Upper lobe of left lung (tissue), 6 donors: ENCODE data around the gene MPI. TPM values are rescaled to one million over a fixed set of nuclear protein-coding genes. Genes with fewer than 3 reads are reported as not detected.

Source experiments
- ATAC-seq, 2 donors: fragments of 200-7000 bp; cut with Tn5 transposase; one replicate each; pipeline ENCODE4 v1.9.1; 2022; ENCODE audit warnings: mild to moderate bottlenecking in 2 of 2, moderate library complexity in 2 of 2; ENCODE audit not compliant: low FRiP score in 2 of 2
- DNase-seq, 2 donors: peaks; one replicate each; pipeline ENCODE4 v3.0.0-alpha.2; 2019 to 2020
- H3K27ac ChIP-seq, 4 donors: fragments of 200-600 bp; sonication (generic); one replicate each; pipeline ENCODE4 v1.5.1; 2016 to 2019
- H3K27me3 ChIP-seq, 4 donors: fragments of 200-600 bp; sonication (generic); one replicate each; pipeline ENCODE4 v1.5.1; 2017 to 2019
- H3K36me3 ChIP-seq, 4 donors: fragments of 200-600 bp; sonication (generic); one replicate each; pipeline ENCODE4 v1.5.1; 2016 to 2019
- H3K4me1 ChIP-seq, 4 donors: fragments of 200-600 bp; sonication (generic); one replicate each; pipeline ENCODE4 v1.5.1; 2018 to 2019
- H3K4me3 ChIP-seq, 4 donors: fragments of 200-600 bp; sonication (generic); one replicate each; pipeline ENCODE4 v1.5.1; 2017 to 2019; ENCODE audit warnings: mild to moderate bottlenecking in 2 of 4, moderate library complexity in 1 of 4
- H3K9me3 ChIP-seq, 4 donors: fragments of 200-600 bp; sonication (generic); one replicate each; pipeline ENCODE4 v1.5.1; 2018 to 2019
- CTCF ChIP-seq, 6 experiments: fragments of 450-650 bp in 4 of 6; fragments of 200-600 bp in 2 of 6; sonication (generic) in 2 of 6; IDR thresholded peaks; one replicate each; pipeline ENCODE4 v1.5.1; 2016 to 2019; ENCODE audit warnings: antibody characterized with exemption in 6 of 6
- EP300 ChIP-seq, 4 donors: sonication (generic); formaldehyde crosslinking; IDR thresholded peaks; one replicate each; pipeline ENCODE4 v1.5.1; 2017; ENCODE audit warnings: antibody characterized with exemption in 4 of 4, control low read depth in 2 of 4
- POLR2A ChIP-seq, 4 donors: fragments of 450-650 bp; IDR thresholded peaks; one replicate each; pipeline ENCODE4 v1.5.1; 2016 to 2017; ENCODE audit warnings: antibody characterized with exemption in 4 of 4, mild to moderate bottlenecking in 2 of 4
- POLR2AphosphoS5 ChIP-seq, 2 donors: sonication (generic); formaldehyde crosslinking; IDR thresholded peaks; one replicate each; pipeline ENCODE4 v1.5.1; 2017; ENCODE audit warnings: antibody characterized with exemption in 2 of 2
- WGBS, 2 donors: methylation state at CpG; one replicate each; pipeline ENCODE4 v1.1.5; 2017 to 2018; 5-methylcytosine and 5-hydroxymethylcytosine counted together
- total RNA-seq, 6 donors: library from RNA; depleted of rRNA in 4 of 6; stranded (reverse); fragments of >200 nt in 4 of 6; gene quantifications; one replicate each; pipeline versions ENCODE4 v1.1.0 to v1.2.1, GENCODE V29; 2016 to 2021
- donor health status: DM: no; HTN: no; CAD: no; lungs with moderate emphysema.
- donor health status: DM: no; HTN: yes; CAD: no; lungs with severe emphysema.

MPI gene
- total RNA-seq, result 10 to 100 TPM; 21.0 to 40.6 (median 30.2) TPM

DNA sequence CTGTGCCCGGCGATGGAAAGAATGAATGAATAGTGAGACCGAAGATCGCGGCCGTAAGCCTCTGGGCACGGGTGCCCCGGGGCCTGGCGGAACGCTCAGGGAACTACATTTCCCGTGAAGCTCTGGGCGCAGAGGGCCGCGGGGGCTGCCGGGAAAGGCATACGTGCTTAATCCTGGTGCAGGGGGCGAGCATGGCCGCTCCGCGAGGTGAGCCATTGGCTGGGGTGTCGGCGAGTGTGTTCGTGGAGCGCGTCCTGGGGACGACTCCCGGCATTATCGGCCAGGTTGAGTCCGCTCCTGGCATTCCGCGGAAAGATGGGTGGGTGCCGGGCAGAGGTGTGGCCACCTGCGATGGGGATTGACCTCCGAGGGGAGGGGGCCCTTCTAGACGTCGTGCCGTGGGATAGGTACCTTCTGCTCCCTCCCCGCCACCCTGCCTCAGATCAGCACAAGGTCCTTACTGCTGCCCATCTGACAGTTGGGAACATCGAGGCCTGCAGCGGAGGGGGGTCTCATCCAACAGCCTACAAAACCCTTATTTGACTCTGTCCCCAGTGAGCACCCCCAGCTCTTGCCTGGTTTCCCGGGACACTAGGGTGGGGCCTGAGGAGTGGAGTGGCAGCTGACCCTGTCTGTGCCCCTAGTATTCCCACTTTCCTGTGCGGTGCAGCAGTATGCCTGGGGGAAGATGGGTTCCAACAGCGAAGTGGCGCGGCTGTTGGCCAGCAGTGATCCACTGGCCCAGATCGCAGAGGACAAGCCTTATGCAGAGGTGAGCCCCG is at the start of gene MPI:
Gene MPI (plus strand): TSS at position 160 of the 782 bp plus-strand sequence. CDS start 32 bp downstream, at position 192.
- TF ChIP-seq POLR2A (IDR thresholded peaks at IDR 0.05), result peak in 2 of 4 donors; percentile 63 to 67
- peak; percentile 54 to 61 for TF ChIP-seq POLR2AphosphoS5 (IDR thresholded peaks at IDR 0.05)
- peak; percentile 28 to 62 (median 44) for TF ChIP-seq CTCF (IDR thresholded peaks at IDR 0.05)
- no peak for TF ChIP-seq EP300 (IDR thresholded peaks at IDR 0.05)
- WGBS, 2 donors, result 0 to 5% methylated on average over 11 to 29 of the region's 47 CpGs
- ATAC-seq (peak; percentile 95 to 99), DNase-seq (peak; percentile 91 to 96)
- Histone ChIP-seq H3K4me1 (peaks cover 11 to 24% (median 21%) of the 10 kb centered on the region in 4 donors), H3K9me3 (no peaks in the 10 kb centered on the region), H3K27ac (peak within 1 kb of the TSS; percentile 61 to 87 (median 82)), H3K27me3 (no peaks in the 10 kb centered on the region), H3K36me3 (peaks cover 0 to 17% (median 7%) of the 10 kb centered on the region in 4 donors), H3K4me3 (peak within 1 kb of the TSS; percentile 63 to 98 (median 88))

- Histone ChIP-seq H3K4me3 (no peak overlapping the region), H3K27me3 (no peaks in the 10 kb centered on the region), H3K36me3 (peaks cover 6 to 59% (median 46%) of the 10 kb centered on the region in 4 donors), H3K4me1 (peaks cover 11 to 36% (median 20%) of the 10 kb centered on the region in 4 donors), H3K27ac (no peak overlapping the region), H3K9me3 (no peaks in the 10 kb centered on the region)
- ATAC-seq, result no peak
- DNase-seq, result no peak
- TF ChIP-seq POLR2AphosphoS5 (IDR thresholded peaks at IDR 0.05) (no peak), POLR2A (IDR thresholded peaks at IDR 0.05) (no peak), CTCF (IDR thresholded peaks at IDR 0.05) (no peak), EP300 (IDR thresholded peaks at IDR 0.05) (no peak)
- 85 to 89% methylated on average over 9 of the region's 9 CpGs for WGBS, 2 donors
Measured at GRCh38 chr15:74840851-74841775, 48.7 kb upstream of the MPI start.

GRCh38 chr15:74841891-74842373 is 47.9 kb upstream of the MPI start:
- Histone ChIP-seq H3K4me1 (peaks cover 11 to 36% (median 20%) of the 10 kb centered on the region in 4 donors), H3K9me3 (no peaks in the 10 kb centered on the region), H3K27me3 (no peaks in the 10 kb centered on the region), H3K27ac (peak overlapping the region in 2 of 4 donors; percentile 79 to 91), H3K4me3 (peak overlapping the region in 3 of 4 donors; percentile 88 to 96 (median 94)), H3K36me3 (peaks cover 6 to 56% (median 43%) of the 10 kb centered on the region in 4 donors)
- no peak for DNase-seq
- ATAC-seq, result no peak
- WGBS, 2 donors, result 80% methylated on average over 14 of the region's 14 CpGs
- TF ChIP-seq POLR2AphosphoS5 (IDR thresholded peaks at IDR 0.05) (no peak), POLR2A (IDR thresholded peaks at IDR 0.05) (no peak), EP300 (IDR thresholded peaks at IDR 0.05) (no peak), CTCF (IDR thresholded peaks at IDR 0.05) (no peak)

DNA sequence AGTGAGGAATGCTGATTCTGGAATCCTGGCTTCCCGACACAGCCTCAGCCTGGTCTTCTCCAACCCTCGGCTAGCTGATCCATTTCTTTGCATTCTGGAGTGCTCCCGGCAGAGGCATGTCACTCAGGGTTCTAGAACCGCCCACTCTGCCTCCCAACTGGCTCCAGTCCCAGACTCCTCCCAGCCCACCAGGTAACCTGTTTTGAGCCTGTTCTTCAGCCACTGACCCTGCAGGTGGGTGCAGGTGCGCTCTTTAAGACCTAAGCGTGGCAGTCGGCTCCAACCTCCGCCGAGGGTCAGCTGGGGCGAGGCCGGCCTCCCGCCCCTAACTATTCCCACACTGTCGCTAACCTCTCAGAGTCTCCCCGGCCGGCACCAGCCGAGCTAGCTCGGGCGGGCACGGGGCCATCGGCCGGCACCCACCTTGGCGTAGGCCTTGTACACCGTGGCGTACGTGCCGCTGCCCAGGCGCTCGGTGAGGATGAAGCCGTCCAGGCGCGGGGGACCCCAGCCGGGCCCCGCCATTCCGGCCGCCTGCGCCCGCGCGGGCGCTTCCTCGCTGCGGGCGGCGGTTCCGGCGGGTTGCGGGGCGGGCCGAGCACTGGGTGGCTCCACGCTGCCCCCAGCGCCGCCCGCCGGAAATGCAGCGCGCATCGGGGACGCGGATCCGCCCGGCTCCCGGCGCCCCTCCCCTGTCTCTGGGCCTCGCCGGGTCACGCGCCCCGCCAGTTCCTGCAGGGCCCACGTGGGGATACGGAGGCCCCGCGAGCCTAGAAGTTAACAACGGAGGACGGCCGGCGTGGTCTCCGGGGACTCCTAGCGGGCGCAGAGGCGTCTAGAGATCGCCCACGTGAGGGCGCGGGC is 47.0 kb upstream of the MPI start, which contains the start of gene ULK3:
Gene ULK3 (minus strand): TSS at position 576 of the 864 bp plus-strand sequence. CDS start 51 bp downstream, at position 525.
- Histone ChIP-seq H3K27ac (peak within 1 kb of the TSS; percentile 79 to 91 (median 88)), H3K36me3 (peaks cover 7 to 57% (median 44%) of the 10 kb centered on the region in 4 donors), H3K4me1 (peaks cover 11 to 36% (median 20%) of the 10 kb centered on the region in 4 donors), H3K4me3 (peak within 1 kb of the TSS; percentile 65 to 96 (median 91)), H3K27me3 (no peaks in the 10 kb centered on the region), H3K9me3 (no peaks in the 10 kb centered on the region)
- 2 to 7% methylated on average over 4 to 10 of the region's 84 CpGs for WGBS, 2 donors
- ATAC-seq, result peak; percentile 94 to 98
- TF ChIP-seq EP300 (IDR thresholded peaks at IDR 0.05) (peak in 1 of 4 donors; percentile 35), CTCF (IDR thresholded peaks at IDR 0.05) (peak; percentile 90 to 99 (median 98)), POLR2AphosphoS5 (IDR thresholded peaks at IDR 0.05) (peak; percentile 21 to 55), POLR2A (IDR thresholded peaks at IDR 0.05) (peak in 3 of 4 donors; percentile 57 to 81 (median 70))
- DNase-seq, result peak; percentile 95 to 99
